GM12878 (cell line): ENCODE measurements around the gene ABCA7. TPM values are rescaled to one million over a fixed set of nuclear protein-coding genes. Genes with fewer than 3 reads are reported as not detected.

ENCODE experiments used
- ATAC-seq: fragments of 200-7000 bp; cut with Tn5 transposase; 3 replicates; pipeline ENCODE4 v1.9.1; 2020; ENCODE audit warnings: mild to moderate bottlenecking, moderate library complexity
- BruUV-seq: library from RNA; stranded (reverse); fragments of 400-500 nt; replicated peaks from 2 replicates; lab custom pipeline; 2021; lab: Mats Ljungman, UMichigan
- CTCF ChIA-PET: fragments of 300-600 bp; sonication (Branson Sonifier 250); formaldehyde crosslinking; extraction: SDS; loops from one replicate; lab custom pipeline; 2021; ENCODE audit warnings: inconsistent platforms; lab: Yijun Ruan, JAX
- POLR2A ChIA-PET: fragments of 350-600 bp; formaldehyde crosslinking; extraction: SDS; loops from one replicate; lab custom pipeline; 2021; ENCODE audit warnings: inconsistent platforms; lab: Charles Lee
- RAD21 ChIA-PET: fragments of 300-600 bp; sonication (Branson Sonifier 250); formaldehyde crosslinking; loops from one replicate; lab custom pipeline; 2023; ENCODE audit warnings: antibody characterized with exemption; ENCODE audit not compliant: unreplicated experiment; lab: Charles Lee
- SMC1A ChIA-PET: fragments of 300-600 bp; sonication (Branson Sonifier 250); formaldehyde crosslinking; loops from one replicate; lab custom pipeline; 2023; ENCODE audit not compliant: unreplicated experiment, uncharacterized antibody; lab: Charles Lee
- DNase-seq: peaks from one replicate; pipeline ENCODE4 v3.0.0-alpha.2; 2011; ENCODE audit warnings: low read depth, low spot score
- FAIRE-seq: peaks from 3 replicates; lab custom pipeline; 2011; peaks lifted over from hg19 to GRCh38; lab: Jason Lieb, UNC
- H2AFZ ChIP-seq: 2 replicates; pipeline ENCODE4 v1.6.0; 2011; ENCODE audit warnings: low read depth, low read length, control low read depth; ENCODE audit not compliant: control insufficient read depth
- H3K27ac ChIP-seq: 2 replicates; pipeline ENCODE4 v1.5.1; 2011; ENCODE audit warnings: control low read depth; ENCODE audit not compliant: control insufficient read depth, insufficient read depth
- H3K27me3 ChIP-seq, 2 experiments: replicated peaks in 1 of 2; 2 replicates each; pipeline versions ENCODE4 v1.6.0 to v1.6.1; 2011; ENCODE audit warnings: low read length in 1 of 2; ENCODE audit not compliant: control insufficient read depth in 2 of 2, insufficient read depth in 2 of 2
- H3K36me3 ChIP-seq, 2 experiments: 2 replicates each; pipeline ENCODE4 v1.5.1; 2011; ENCODE audit warnings: low read length in 1 of 2; ENCODE audit not compliant: control insufficient read depth in 2 of 2, insufficient read depth in 2 of 2
- H3K4me1 ChIP-seq: 2 replicates; pipeline ENCODE4 v1.6.1; 2011; ENCODE audit warnings: mild to moderate bottlenecking, low read length, moderate library complexity, mixed read lengths; ENCODE audit not compliant: control insufficient read depth, insufficient read depth
- H3K4me2 ChIP-seq: 2 replicates; pipeline ENCODE4 v1.6.0; 2011; ENCODE audit warnings: control low read depth; ENCODE audit not compliant: control insufficient read depth, insufficient read depth
- H3K4me3 ChIP-seq: fragments of 200-600 bp; sonication (generic); 2 replicates; pipeline ENCODE4 v1.5.1; 2016
- H3K79me2 ChIP-seq: 2 replicates; pipeline ENCODE4 v1.6.0; 2011; ENCODE audit warnings: low read length; ENCODE audit not compliant: control insufficient read depth, insufficient read depth
- H3K9ac ChIP-seq: 2 replicates; pipeline ENCODE4 v1.8.0; 2011; ENCODE audit warnings: low read length, control low read depth, mixed read lengths; ENCODE audit not compliant: control insufficient read depth, insufficient read depth
- H3K9me3 ChIP-seq: replicated peaks from 3 replicates; pipeline ENCODE4 v1.5.1; 2011; ENCODE audit warnings: mild to moderate bottlenecking, low read length; ENCODE audit not compliant: control insufficient read depth, insufficient read depth
- H4K20me1 ChIP-seq: 2 replicates; pipeline ENCODE4 v1.6.0; 2011; ENCODE audit not compliant: control insufficient read depth, insufficient read depth
- ATF2 ChIP-seq: IDR thresholded peaks from 2 replicates; pipeline ENCODE4 v1.6.1; 2012; ENCODE audit warnings: low read length, inconsistent platforms
- CTCF ChIP-seq, 3 experiments: IDR thresholded peaks in 2 of 3; conservative IDR thresholded peaks in 1 of 3; 2 replicates each; pipeline ENCODE4 v1.5.1; 2011; ENCODE audit warnings: low read depth in 3 of 3, low read length in 3 of 3, mild to moderate bottlenecking in 3 of 3, control low read depth in 2 of 3, moderate library complexity in 2 of 3, inconsistent platforms in 1 of 3, mixed read lengths in 1 of 3; ENCODE audit not compliant: control insufficient read depth in 2 of 3, insufficient read depth in 1 of 3; ENCODE audit errors: extremely low read depth in 1 of 3
- ELK1 ChIP-seq: IDR thresholded peaks from 2 replicates; pipeline ENCODE4 v1.6.1; 2012; ENCODE audit warnings: low read depth, low read length, improper control_type of control experiment
- HDAC6 ChIP-seq: fragments of 200-600 bp; sonication (generic); IDR thresholded peaks from one replicate; pipeline ENCODE4 v1.8.0; 2017; ENCODE audit warnings: antibody characterized with exemption; ENCODE audit not compliant: unreplicated experiment
- IKZF1 ChIP-seq: fragments of 450-650 bp; conservative IDR thresholded peaks from 2 replicates; pipeline ENCODE4 v1.6.1; 2017; ENCODE audit warnings: antibody characterized with exemption, mild to moderate bottlenecking
- KAT2A ChIP-seq: conservative IDR thresholded peaks from 2 replicates; pipeline ENCODE4 v1.6.1; 2011; ENCODE audit warnings: low read depth, low read length; ENCODE audit not compliant: control insufficient read depth
- RAD21 ChIP-seq: IDR thresholded peaks from 2 replicates; pipeline ENCODE4 v1.6.1; 2011; ENCODE audit warnings: mild to moderate bottlenecking, low read depth, low read length, moderate library complexity; ENCODE audit not compliant: insufficient read depth
- RAD51 ChIP-seq: fragments of 450-650 bp; IDR thresholded peaks from 2 replicates; pipeline ENCODE4 v1.6.1; 2016; ENCODE audit warnings: moderate library complexity, mild to moderate bottlenecking, inconsistent platforms
- RUNX3 ChIP-seq: IDR thresholded peaks from 2 replicates; pipeline ENCODE4 v1.6.1; 2012; ENCODE audit warnings: low read length, inconsistent platforms
- ZBTB33 ChIP-seq: fragments of 450-650 bp; IDR thresholded peaks from 2 replicates; pipeline ENCODE4 v1.6.1; 2017; ENCODE audit warnings: mild to moderate bottlenecking
- WGBS: methylation state at CpG from one replicate; pipeline ENCODE4 v1.1.6; 2016; ENCODE audit warnings: low lambda C conversion rate; ENCODE audit not compliant: insufficient replicate concordance, insufficient coverage; ENCODE audit errors: missing lambda C conversion rate; 5-methylcytosine and 5-hydroxymethylcytosine counted together
- in situ Hi-C: fragments of 300-500 bp; cut with MboI; formaldehyde crosslinking; loops from 9 replicates; pipeline ENCODE4 v1.14.3; 2018; ENCODE audit warnings: mixed read lengths
- intact Hi-C: fragments of 100-400 bp; cut with micrococcal nuclease; formaldehyde crosslinking; loops from one replicate; pipeline ENCODE4 v1.14.2; 2022; ENCODE audit not compliant: unreplicated experiment
- polyA plus RNA-seq, 11 experiments: library from polyadenylated mRNA; depleted of rRNA in 4 of 11; unstranded in 6 of 11; stranded (reverse) in 5 of 11; fragments of >200 nt; fragmentation: Nextera tagmentation in 4 of 11; fragmentation: Illumina TruSeq in 1 of 11; extraction: Ambion mirVana in 4 of 11; extraction: Trizol in 1 of 11; gene quantifications; 1 replicate in 1 of 11; 2 replicates in 10 of 11; pipeline versions ENCODE4 v1.2.1 to v1.2.3, GENCODE V29; 2011 to 2016; ENCODE audit warnings: inconsistent platforms in 2 of 11, missing spikeins in 2 of 11, low read depth in 1 of 11
- total RNA-seq, 4 experiments: library from RNA; depleted of rRNA in 3 of 4; stranded (reverse); fragments of >200 nt in 3 of 4; fragmentation: Illumina TruSeq in 1 of 4; extraction: Trizol in 1 of 4; gene quantifications; 2 replicates each; pipeline versions ENCODE4 v1.2.1 to v1.2.3, GENCODE V29; 2013 to 2021

Gene ABCA7
- total and polyA plus RNA-seq, 10 of the 15 experiments (the other 5 are each of a cell fraction or from before 2014, with no cell fraction given), result 1.0 to 49.5 (median 14.8) TPM

GRCh38 chr19:999379-999719, 40.6 kb upstream of the ABCA7 start (continued):
- no peak for TF ChIP-seq ELK1
- TF ChIP-seq KAT2A, result no peak
- no peak for TF ChIP-seq IKZF1
- TF ChIP-seq RAD51, result no peak

- Histone ChIP-seq H3K4me1 (no peaks in the 10 kb centered on the region; the same call in 1 of the 2 replicates), H3K9me3 (no peaks in the 10 kb centered on the region), H3K36me3 (no peaks in the 10 kb centered on the region), H3K27me3 (peaks cover 3 to 5% of the 10 kb centered on the region in 2 experiments; a peak in 3 of 4 replicates), H3K27ac (no peak within 1 kb of the TSS), H3K4me2 (no peak within 1 kb of the TSS), H3K9ac (no peak within 1 kb of the TSS), H2AFZ (no peak within 1 kb of the TSS), H3K79me2 (no peaks in the 10 kb centered on the region)
- in situ Hi-C loops (no loop called here), intact Hi-C loops (loop anchor here (1.0 kb wide), 1 partner anchor 75 kb away; no protein-coding TSS in a partner anchor)
- RAD21 ChIA-PET, result interaction anchor here (1.4 kb wide), 1 partner anchor 143 kb away, joined by 4 read pairs; no protein-coding TSS in a partner anchor
- no peak for DNase-seq
- no peak for FAIRE-seq
- WGBS, result 3% methylated on average over 15 of the region's 43 CpGs
- peak; percentile 65 for ATAC-seq
- TF ChIP-seq IKZF1 (0 out of 2 replicates have a peak, but pooled peaks have one; percentile 14), CTCF (IDR thresholded peaks at IDR 0.05 in 2 of 3, conservative IDR thresholded peaks at IDR 0.05 in 1 of 3; ENCODE audit: control insufficient read depth in 2 of 3, extremely low read depth in 1 of 3, insufficient read depth in 1 of 3, low read depth in 3 of 3, low read length in 3 of 3) (peak; percentile 44 to 60 (median 49)), ZBTB33 (no peak), RAD21 (0 out of 2 replicates have a peak, but pooled peaks have one; percentile 27), RUNX3 (peak; percentile 15; the same call in 1 of the 2 replicates), ATF2 (no peak), HDAC6 (peak; percentile 73)
- TF ChIP-seq, all 136 proteins: peak for 5
- SMC1A ChIA-PET, result no interaction called here
- CTCF ChIA-PET, result interaction anchor here (1.7 kb wide), 1 partner anchor 75 kb away, joined by 4 read pairs; no protein-coding TSS in a partner anchor
- no peak within 1 kb of the TSS for H3K4me3 ChIP-seq
- POLR2A ChIA-PET, result interaction anchor here (0.6 to 1.1 kb wide), 2 partner anchors 19 to 77 kb away, joined by 3 to 4 read pairs; no protein-coding TSS in a partner anchor
- no TSS peak for BruUV-seq
- no peaks in the 10 kb centered on the region for H4K20me1 ChIP-seq
Observed at GRCh38 chr19:1000095-1000494, 39.8 kb upstream of the ABCA7 start, which contains the start of gene GRIN3B. Gene GRIN3B (plus strand): TSS chr19:1000419. CDS start chr19:1000438, 19 bp downstream.
